Measurements from ENCODE around the gene THPO.

GRCh38 chr3:184346480-184347190 lies 31.4 kb downstream of the THPO start:
- no peak for TF ChIP-seq EZH2 (IDR thresholded peaks at IDR 0.05; ENCODE audit: borderline replicate concordance, low read depth, low read length, severe bottlenecking)
- TF ChIP-seq FOS (IDR thresholded peaks at IDR 0.05; ENCODE audit: borderline replicate concordance, insufficient read depth, low read length), result no peak
- no peak for TF ChIP-seq CTCF (IDR thresholded peaks at IDR 0.05; ENCODE audit: extremely low read depth in 1 of 2, insufficient read depth in 1 of 2, low read depth in 1 of 2, low read length in 2 of 2)
- TF ChIP-seq POLR2A (IDR thresholded peaks at IDR 0.05; ENCODE audit: low read depth, low read length), result no peak
- TF ChIP-seq MAX (IDR thresholded peaks at IDR 0.05; ENCODE audit: insufficient read depth, insufficient read length), result no peak
- TF ChIP-seq POLR2AphosphoS5 (IDR thresholded peaks at IDR 0.05; ENCODE audit: insufficient read depth, low read depth, low read length), result no peak
- no peak for TF ChIP-seq JUN (IDR thresholded peaks at IDR 0.05; ENCODE audit: borderline replicate concordance, insufficient read depth, insufficient read length, low read depth)

All from endothelial cell of umbilical vein (primary cell).